DOHH2 (cell line): ENCODE results near the gene SLC6A3.

Experiments used
- H3F3A ChIP-seq: fragments of 200-600 bp; sonication (generic), shearing (Covaris generic); 2 replicates; pipeline ENCODE4 v1.6.0; 2016; ENCODE audit warnings: antibody characterized with exemption, mild to moderate bottlenecking; ENCODE audit not compliant: control insufficient read depth, insufficient read depth
- H3K27ac ChIP-seq: fragments of 200-600 bp; sonication (generic); 2 replicates; pipeline ENCODE4 v1.5.1; 2014; ENCODE audit warnings: low read depth, mild to moderate bottlenecking, low read length, moderate library complexity
- H3K27me3 ChIP-seq: fragments of 200-600 bp; sonication (generic); 2 replicates; pipeline ENCODE4 v1.6.1; 2014; ENCODE audit warnings: mild to moderate bottlenecking, low read length, mixed read lengths; ENCODE audit not compliant: control insufficient read depth
- H3K36me3 ChIP-seq: fragments of 200-600 bp; sonication (generic); 2 replicates; pipeline ENCODE4 v1.6.1; 2014; ENCODE audit warnings: mild to moderate bottlenecking, low read length, moderate library complexity, mixed read lengths; ENCODE audit not compliant: control insufficient read depth
- H3K4me1 ChIP-seq: fragments of 200-600 bp; sonication (generic); 2 replicates; pipeline ENCODE4 v1.6.1; 2014; ENCODE audit warnings: mild to moderate bottlenecking, low read length, mixed read lengths; ENCODE audit not compliant: control insufficient read depth
- H3K4me2 ChIP-seq: fragments of 200-600 bp; sonication (generic); 2 replicates; pipeline ENCODE4 v1.6.0; 2014; ENCODE audit warnings: mild to moderate bottlenecking, low read length, moderate library complexity
- H3K4me3 ChIP-seq: fragments of 200-600 bp; sonication (generic); 2 replicates; pipeline ENCODE4 v1.5.1; 2014; ENCODE audit warnings: mild to moderate bottlenecking, low read length, mixed read lengths
- H3K79me2 ChIP-seq: fragments of 200-600 bp; sonication (generic); 2 replicates; pipeline ENCODE4 v1.6.1; 2014; ENCODE audit warnings: mild to moderate bottlenecking, low read length, mixed read lengths; ENCODE audit not compliant: control insufficient read depth
- H3K9me2 ChIP-seq: fragments of 200-600 bp; sonication (generic); replicated peaks from 2 replicates; pipeline ENCODE4 v1.6.1; 2014; ENCODE audit warnings: mild to moderate bottlenecking, low read length, mixed read lengths; ENCODE audit not compliant: control insufficient read depth
- H3K9me3 ChIP-seq: fragments of 200-600 bp; sonication (generic); 2 replicates; pipeline ENCODE4 v1.6.1; 2014; ENCODE audit warnings: antibody characterized with exemption, low read length, mixed read lengths; ENCODE audit not compliant: control insufficient read depth, insufficient read depth
- H4K20me1 ChIP-seq: fragments of 200-600 bp; sonication (generic); 2 replicates; pipeline ENCODE4 v1.6.0; 2014; ENCODE audit warnings: low read depth, mild to moderate bottlenecking, antibody characterized with exemption, low read length, moderate library complexity; ENCODE audit not compliant: control insufficient read depth, insufficient read depth
- CTCF ChIP-seq: fragments of 200-600 bp; sonication (generic); IDR thresholded peaks from one replicate; pipeline ENCODE4 v1.5.1; 2014; ENCODE audit warnings: antibody characterized with exemption, mild to moderate bottlenecking, low read depth, low read length; ENCODE audit not compliant: poor library complexity, severe bottlenecking
- EZH2phosphoT487 ChIP-seq: fragments of 200-600 bp; sonication (generic); IDR thresholded peaks from 2 replicates; pipeline ENCODE4 v1.6.1; 2017; ENCODE audit warnings: borderline replicate concordance, mild to moderate bottlenecking, antibody characterized with exemption, low read length, moderate library complexity, mixed read lengths

The SLC6A3 gene

DNA sequence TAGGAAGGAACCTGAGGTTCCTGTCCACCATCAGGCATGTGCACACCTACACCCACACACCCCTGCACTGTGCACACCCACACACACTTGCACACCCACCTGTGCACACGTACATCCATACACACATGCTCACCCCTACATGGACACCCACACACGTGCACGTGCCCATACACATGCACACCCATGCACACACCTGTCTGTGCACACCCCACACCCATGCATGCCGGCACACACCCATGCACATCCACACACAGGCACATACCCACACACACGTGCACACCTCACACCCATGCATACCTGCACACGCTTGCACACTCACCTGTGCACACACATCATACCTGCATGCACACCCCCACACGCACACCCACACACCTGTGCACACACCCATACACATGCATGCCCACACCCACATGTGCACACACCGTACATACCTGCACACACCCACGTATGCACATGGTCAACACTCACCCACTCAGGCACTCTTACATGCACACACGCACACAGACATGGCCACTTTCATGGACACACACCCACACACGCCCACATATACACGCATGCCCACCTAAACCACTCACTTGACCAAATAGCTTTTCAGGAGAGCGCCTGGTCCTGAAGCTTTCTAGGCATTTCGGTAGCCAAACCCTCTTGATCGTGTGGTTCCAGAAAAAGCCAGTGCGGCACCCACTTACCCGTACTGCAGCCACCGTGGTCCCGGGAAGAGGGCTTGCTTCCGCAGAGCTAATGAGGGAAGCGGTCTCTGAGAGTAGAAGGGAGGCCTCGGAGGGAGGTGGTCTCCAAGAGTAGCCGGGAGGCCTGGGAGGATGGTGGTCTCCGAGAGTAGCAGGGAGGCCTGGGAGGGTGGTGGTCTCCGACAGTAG, 63.6 kb downstream of the SLC6A3 start:
- no peak overlapping the region for H3K27ac ChIP-seq
- H3K4me1 ChIP-seq = peaks cover 28% of the 10 kb centered on the region
- TF ChIP-seq CTCF (no peak), EZH2phosphoT487 (no peak)
- no peak overlapping the region for H3K4me3 ChIP-seq
- no peaks in the 10 kb centered on the region for H3K27me3 ChIP-seq
- H3K79me2 ChIP-seq = no peaks in the 10 kb centered on the region
- peaks cover 5% of the 10 kb centered on the region for H3F3A ChIP-seq
- no peak overlapping the region for H3K4me2 ChIP-seq
- no peaks in the 10 kb centered on the region for H4K20me1 ChIP-seq
- peaks cover 14% of the 10 kb centered on the region; the same call in 1 of the 2 replicates for H3K9me3 ChIP-seq
- no peaks in the 10 kb centered on the region for H3K36me3 ChIP-seq
- H3K9me2 ChIP-seq = no peaks in the 10 kb centered on the region

DNA sequence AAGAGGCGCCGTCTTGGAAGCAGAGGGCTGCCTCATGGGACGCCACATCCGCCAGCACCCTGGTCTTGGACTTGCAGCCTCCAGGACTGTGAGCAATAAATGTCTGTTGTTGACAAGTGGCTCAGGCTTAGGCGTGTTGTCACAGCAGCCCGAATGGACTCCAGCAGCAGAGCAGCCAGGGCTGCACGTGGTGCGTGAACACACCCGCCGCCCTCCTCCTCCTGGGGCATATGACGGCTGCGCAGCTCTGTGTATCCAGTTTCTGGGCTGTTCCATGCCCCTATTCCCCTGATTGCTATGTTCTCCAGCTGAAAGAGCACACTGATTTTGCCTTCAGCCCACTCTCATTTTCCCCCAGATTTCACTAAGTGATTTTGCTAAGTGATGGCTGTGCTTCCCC, 64.3 kb downstream of the SLC6A3 start:
- Histone ChIP-seq H4K20me1 (no peaks in the 10 kb centered on the region), H3K9me3 (peaks cover 14% of the 10 kb centered on the region; the same call in 1 of the 2 replicates), H3K36me3 (no peaks in the 10 kb centered on the region), H3K27ac (no peak overlapping the region), H3K4me2 (peak overlapping the region; percentile 30), H3K4me1 (peaks cover 32% of the 10 kb centered on the region), H3F3A (peaks cover 5% of the 10 kb centered on the region), H3K27me3 (no peaks in the 10 kb centered on the region), H3K4me3 (no peak overlapping the region), H3K9me2 (no peaks in the 10 kb centered on the region), H3K79me2 (no peaks in the 10 kb centered on the region)
- TF ChIP-seq CTCF (no peak), EZH2phosphoT487 (no peak)

DNA sequence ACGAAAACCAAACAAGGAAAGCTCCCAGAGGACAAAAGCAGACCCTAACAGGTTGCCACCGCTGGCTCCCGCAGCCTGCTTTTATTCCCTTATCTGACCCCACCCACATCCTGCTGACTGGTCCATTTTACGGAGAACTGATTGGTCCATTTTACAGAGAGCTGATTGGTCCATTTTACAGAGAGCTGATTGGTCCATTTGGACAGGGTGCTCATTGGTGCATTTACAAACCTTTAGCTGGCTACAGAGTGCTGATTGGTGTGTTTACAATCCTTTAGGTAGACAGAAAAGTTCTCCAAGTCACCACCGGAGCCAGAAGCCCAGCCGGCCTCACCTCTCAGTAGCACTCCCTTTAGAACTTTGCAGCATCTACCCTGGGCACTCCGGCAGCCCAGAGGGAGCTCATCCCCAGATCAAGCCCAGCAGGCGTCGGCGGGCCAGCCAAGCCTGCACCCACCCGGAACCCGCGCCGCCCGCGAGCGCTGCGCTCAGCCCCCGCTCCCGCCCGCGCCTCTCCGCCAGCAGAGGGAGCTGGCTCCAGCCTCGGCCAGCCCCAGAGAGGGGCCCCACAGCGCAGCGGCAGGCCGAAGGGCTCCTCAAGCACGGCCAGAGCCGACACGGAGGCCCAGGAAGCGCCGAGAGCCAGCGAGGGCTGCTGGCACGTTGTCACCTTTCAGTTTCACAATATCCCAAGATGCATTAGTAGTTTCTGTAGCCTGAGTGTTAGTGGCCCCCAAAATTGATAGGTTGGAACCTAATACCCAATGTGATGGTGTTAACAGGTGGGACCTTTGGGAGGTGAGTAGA, 65.0 kb downstream of the SLC6A3 start:
- Histone ChIP-seq H4K20me1 (no peaks in the 10 kb centered on the region), H3K27ac (no peak overlapping the region), H3K27me3 (no peaks in the 10 kb centered on the region), H3K4me1 (peaks cover 32% of the 10 kb centered on the region), H3K79me2 (no peaks in the 10 kb centered on the region), H3K4me2 (peak overlapping the region; percentile 30), H3K4me3 (0 out of 2 replicates have a peak overlapping the region, but pooled peaks have one; percentile 25), H3K9me3 (peaks cover 14% of the 10 kb centered on the region; the same call in 1 of the 2 replicates), H3K9me2 (no peaks in the 10 kb centered on the region), H3K36me3 (no peaks in the 10 kb centered on the region), H3F3A (peaks cover 5% of the 10 kb centered on the region)
- no peak for TF ChIP-seq EZH2phosphoT487
- peak; percentile 68 for TF ChIP-seq CTCF
